Liver (tissue), 9 donors: ENCODE measurements around the gene ADCY7. TPM values are rescaled to one million over a fixed set of nuclear protein-coding genes. Genes with fewer than 3 reads are reported as not detected.

Experiments
- DNase-seq: peaks from one replicate; pipeline ENCODE4 v3.0.0-alpha.2; 2017; ENCODE audit warnings: low spot score
- H3K27ac ChIP-seq, 2 donors: one replicate each; pipeline ENCODE4 v1.7.0; 2013; ENCODE audit warnings: inconsistent platforms in 2 of 2, low read length in 2 of 2, control low read depth in 1 of 2, low read depth in 1 of 2, mild to moderate bottlenecking in 1 of 2
- H3K27me3 ChIP-seq, 4 donors: one replicate each; pipeline versions ENCODE4 v1.6.1 to v1.7.0; 2013; ENCODE audit warnings: low read length in 3 of 4, inconsistent platforms in 1 of 4, mild to moderate bottlenecking in 1 of 4, moderate library complexity in 1 of 4; ENCODE audit not compliant: control insufficient read depth in 4 of 4, insufficient read depth in 4 of 4
- H3K36me3 ChIP-seq, 4 donors: one replicate each; pipeline versions ENCODE4 v1.6.1 to v1.7.0; 2013; ENCODE audit warnings: low read length in 3 of 4, mild to moderate bottlenecking in 3 of 4, low read depth in 1 of 4, moderate library complexity in 1 of 4; ENCODE audit not compliant: control insufficient read depth in 4 of 4, insufficient read depth in 3 of 4
- H3K4me1 ChIP-seq, 4 donors: one replicate each; pipeline versions ENCODE4 v1.6.1 to v1.7.0; 2013; ENCODE audit warnings: low read length in 3 of 4, mild to moderate bottlenecking in 3 of 4, moderate library complexity in 1 of 4; ENCODE audit not compliant: control insufficient read depth in 4 of 4, insufficient read depth in 4 of 4
- H3K4me3 ChIP-seq, 3 donors: one replicate each; pipeline versions ENCODE4 v1.6.1 to v1.7.0; 2013; ENCODE audit warnings: low read length in 3 of 3, control low read depth in 1 of 3, low read depth in 1 of 3, mild to moderate bottlenecking in 1 of 3
- H3K9ac ChIP-seq, 2 donors: one replicate each; pipeline ENCODE4 v1.7.0; 2013; ENCODE audit warnings: low read length in 2 of 2, mild to moderate bottlenecking in 2 of 2, moderate library complexity in 2 of 2, control low read depth in 1 of 2, low read depth in 1 of 2
- H3K9me3 ChIP-seq, 4 donors: one replicate each; pipeline versions ENCODE4 v1.6.1 to v1.7.0; 2013; ENCODE audit warnings: low read length in 3 of 4; ENCODE audit not compliant: control insufficient read depth in 4 of 4
- ATF3 ChIP-seq: IDR thresholded peaks from 2 replicates; pipeline ENCODE4 v1.6.1; 2016; ENCODE audit warnings: antibody characterized with exemption
- CTCF ChIP-seq: fragments of 150-350 bp; IDR thresholded peaks from 2 replicates; pipeline ENCODE4 v1.5.1; 2017; ENCODE audit warnings: improper control_type of control experiment, low read depth, low read length; ENCODE audit not compliant: missing input control
- EGR1 ChIP-seq, 2 donors: IDR thresholded peaks; 2 replicates each; pipeline ENCODE4 v1.6.1; 2016 to 2018; ENCODE audit warnings: antibody characterized with exemption in 2 of 2, low read depth in 2 of 2
- FOXA1 ChIP-seq: IDR thresholded peaks from 2 replicates; pipeline ENCODE4 v1.6.1; 2016; ENCODE audit warnings: antibody characterized with exemption
- FOXA2 ChIP-seq: IDR thresholded peaks from 2 replicates; pipeline ENCODE4 v1.6.1; 2016; ENCODE audit warnings: antibody characterized with exemption
- GABPA ChIP-seq, 2 donors: IDR thresholded peaks in 1 of 2; conservative IDR thresholded peaks in 1 of 2; 2 replicates each; pipeline ENCODE4 v1.6.1; 2016; ENCODE audit warnings: antibody characterized with exemption in 2 of 2, mild to moderate bottlenecking in 1 of 2, moderate library complexity in 1 of 2
- HNF4A ChIP-seq, 2 donors: conservative IDR thresholded peaks; 2 replicates each; pipeline ENCODE4 v1.6.1; 2016; ENCODE audit warnings: antibody characterized with exemption in 2 of 2, mild to moderate bottlenecking in 2 of 2
- HNF4G ChIP-seq: IDR thresholded peaks from 2 replicates; pipeline ENCODE4 v1.6.1; 2016; ENCODE audit warnings: antibody characterized with exemption
- JUND ChIP-seq, 2 donors: IDR thresholded peaks; 2 replicates each; pipeline ENCODE4 v1.6.1; 2016; ENCODE audit warnings: antibody characterized with exemption in 2 of 2
- MAX ChIP-seq: IDR thresholded peaks from 2 replicates; pipeline ENCODE4 v1.6.1; 2016; ENCODE audit warnings: antibody characterized with exemption
- NR2F2 ChIP-seq: IDR thresholded peaks from 2 replicates; pipeline ENCODE4 v1.6.1; 2016; ENCODE audit warnings: antibody characterized with exemption
- RAD21 ChIP-seq, 2 donors: IDR thresholded peaks; 2 replicates each; pipeline ENCODE4 v1.6.1; 2016; ENCODE audit warnings: antibody characterized with exemption in 2 of 2, mild to moderate bottlenecking in 2 of 2
- REST ChIP-seq: IDR thresholded peaks from 2 replicates; pipeline ENCODE4 v1.6.1; 2016; ENCODE audit warnings: antibody characterized with exemption, mild to moderate bottlenecking
- RXRA ChIP-seq, 2 donors: IDR thresholded peaks; 2 replicates each; pipeline ENCODE4 v1.6.1; 2017 to 2018; ENCODE audit warnings: antibody characterized with exemption in 2 of 2, mild to moderate bottlenecking in 1 of 2
- SP1 ChIP-seq: IDR thresholded peaks from 2 replicates; pipeline ENCODE4 v1.6.1; 2018; ENCODE audit warnings: antibody characterized with exemption, mild to moderate bottlenecking
- TAF1 ChIP-seq: conservative IDR thresholded peaks from 2 replicates; pipeline ENCODE4 v1.6.1; 2016; ENCODE audit warnings: antibody characterized with exemption, mild to moderate bottlenecking
- YY1 ChIP-seq: IDR thresholded peaks from 2 replicates; pipeline ENCODE4 v1.6.1; 2016; ENCODE audit warnings: antibody characterized with exemption, mild to moderate bottlenecking
- ZBTB33 ChIP-seq: IDR thresholded peaks from 2 replicates; pipeline ENCODE4 v1.6.1; 2016; ENCODE audit warnings: antibody characterized with exemption
- WGBS: extraction: QIAGEN DNeasy Blood & Tissue Kit; methylation state at CpG from one replicate; pipeline ENCODE4 v1.1.7; 2013; 5-methylcytosine and 5-hydroxymethylcytosine counted together
- polyA plus RNA-seq, 2 donors: library from polyadenylated mRNA; stranded (reverse) in 1 of 2; unstranded in 1 of 2; fragments of 200-250 nt in 1 of 2; fragments of >200 nt in 1 of 2; fragmentation: Nextera tagmentation in 1 of 2; extraction: Ambion mirVana in 1 of 2; gene quantifications; one replicate each; pipeline versions ENCODE4 v1.2.1 to v1.2.3, GENCODE V29; 2013 to 2015
- total RNA-seq, 2 donors: library from RNA; depleted of rRNA; stranded (reverse); fragments of >200 nt; gene quantifications; one replicate each; pipeline ENCODE4 v1.2.3, GENCODE V29; 2014
- donor health status: healthy.
- donor health status: healthy.
- donor health status: healthy.
- donor health status: healthy.
- donor health status: healthy.

The ADCY7 gene
- total and polyA plus RNA-seq, 4 donors: 1.8 to 43.9 (median 7.4) TPM

GRCh38 chr16:50248845-50249244 is 17.5 kb upstream of the ADCY7 start:
- no peaks in the 10 kb centered on the region for H3K36me3 ChIP-seq
- no peak overlapping the region for H3K27ac ChIP-seq
- TF ChIP-seq FOXA2: no peak
- TF ChIP-seq ZBTB33: no peak
- no peak for TF ChIP-seq JUND (IDR thresholded peaks at IDR 0.05)
- TF ChIP-seq FOXA1: no peak
- no peak for TF ChIP-seq RXRA (IDR thresholded peaks at IDR 0.05)
- TF ChIP-seq MAX: no peak
- TF ChIP-seq NR2F2: no peak
- TF ChIP-seq EGR1 (IDR thresholded peaks at IDR 0.05; ENCODE audit: low read depth in 2 of 2): no peak
- TF ChIP-seq REST: no peak
- TF ChIP-seq HNF4A (conservative IDR thresholded peaks at IDR 0.05): no peak
- no peak for TF ChIP-seq RAD21 (IDR thresholded peaks at IDR 0.05)
- no peak for TF ChIP-seq ATF3
- no peak for TF ChIP-seq GABPA (IDR thresholded peaks at IDR 0.05 in 1 of 2, conservative IDR thresholded peaks at IDR 0.05 in 1 of 2)
- TF ChIP-seq SP1: no peak
- TF ChIP-seq TAF1: no peak
- no peak for TF ChIP-seq CTCF
- TF ChIP-seq YY1: no peak
- TF ChIP-seq HNF4G: no peak
- H3K4me3 ChIP-seq: no peak overlapping the region
- H3K9ac ChIP-seq: no peak overlapping the region
- H3K4me1 ChIP-seq: peaks cover 2 to 14% (median 7%) of the 10 kb centered on the region in 4 donors
- no peaks in the 10 kb centered on the region for H3K9me3 ChIP-seq
- WGBS: 95% methylated on average over 8 of the region's 8 CpGs
- DNase-seq: no peak
- no peaks in the 10 kb centered on the region for H3K27me3 ChIP-seq
